DOHH2 (cell line): ENCODE measurements around the gene POLD4.
A peak's percentile ranks its signal among the peaks of the same experiment; 100 is the strongest.
"Not testable (repeated sequence)": the region's sequence is repeated elsewhere in the genome, so short reads cannot be mapped to it uniquely, and the experiment has no call there.

Experiments
- H3F3A ChIP-seq: fragments of 200-600 bp; sonication (generic), shearing (Covaris generic); 2 replicates; pipeline ENCODE4 v1.6.0; 2016; ENCODE audit warnings: antibody characterized with exemption, mild to moderate bottlenecking; ENCODE audit not compliant: control insufficient read depth, insufficient read depth
- H3K27ac ChIP-seq: fragments of 200-600 bp; sonication (generic); 2 replicates; pipeline ENCODE4 v1.5.1; 2014; ENCODE audit warnings: low read depth, mild to moderate bottlenecking, low read length, moderate library complexity
- H3K27me3 ChIP-seq: fragments of 200-600 bp; sonication (generic); 2 replicates; pipeline ENCODE4 v1.6.1; 2014; ENCODE audit warnings: mild to moderate bottlenecking, low read length, mixed read lengths; ENCODE audit not compliant: control insufficient read depth
- H3K36me3 ChIP-seq: fragments of 200-600 bp; sonication (generic); 2 replicates; pipeline ENCODE4 v1.6.1; 2014; ENCODE audit warnings: mild to moderate bottlenecking, low read length, moderate library complexity, mixed read lengths; ENCODE audit not compliant: control insufficient read depth
- H3K4me1 ChIP-seq: fragments of 200-600 bp; sonication (generic); 2 replicates; pipeline ENCODE4 v1.6.1; 2014; ENCODE audit warnings: mild to moderate bottlenecking, low read length, mixed read lengths; ENCODE audit not compliant: control insufficient read depth
- H3K4me2 ChIP-seq: fragments of 200-600 bp; sonication (generic); 2 replicates; pipeline ENCODE4 v1.6.0; 2014; ENCODE audit warnings: mild to moderate bottlenecking, low read length, moderate library complexity
- H3K4me3 ChIP-seq: fragments of 200-600 bp; sonication (generic); 2 replicates; pipeline ENCODE4 v1.5.1; 2014; ENCODE audit warnings: mild to moderate bottlenecking, low read length, mixed read lengths
- H3K79me2 ChIP-seq: fragments of 200-600 bp; sonication (generic); 2 replicates; pipeline ENCODE4 v1.6.1; 2014; ENCODE audit warnings: mild to moderate bottlenecking, low read length, mixed read lengths; ENCODE audit not compliant: control insufficient read depth
- H3K9me2 ChIP-seq: fragments of 200-600 bp; sonication (generic); replicated peaks from 2 replicates; pipeline ENCODE4 v1.6.1; 2014; ENCODE audit warnings: mild to moderate bottlenecking, low read length, mixed read lengths; ENCODE audit not compliant: control insufficient read depth
- H3K9me3 ChIP-seq: fragments of 200-600 bp; sonication (generic); 2 replicates; pipeline ENCODE4 v1.6.1; 2014; ENCODE audit warnings: antibody characterized with exemption, low read length, mixed read lengths; ENCODE audit not compliant: control insufficient read depth, insufficient read depth
- H4K20me1 ChIP-seq: fragments of 200-600 bp; sonication (generic); 2 replicates; pipeline ENCODE4 v1.6.0; 2014; ENCODE audit warnings: low read depth, mild to moderate bottlenecking, antibody characterized with exemption, low read length, moderate library complexity; ENCODE audit not compliant: control insufficient read depth, insufficient read depth
- EZH2phosphoT487 ChIP-seq: fragments of 200-600 bp; sonication (generic); IDR thresholded peaks from 2 replicates; pipeline ENCODE4 v1.6.1; 2017; ENCODE audit warnings: borderline replicate concordance, mild to moderate bottlenecking, antibody characterized with exemption, low read length, moderate library complexity, mixed read lengths
- TF ChIP-seq, protein P1 (sequence below): fragments of 200-600 bp; sonication (generic); IDR thresholded peaks from one replicate; pipeline ENCODE4 v1.5.1; 2014; ENCODE audit warnings: antibody characterized with exemption, mild to moderate bottlenecking, low read depth, low read length; ENCODE audit not compliant: poor library complexity, severe bottlenecking

Gene POLD4

DNA sequence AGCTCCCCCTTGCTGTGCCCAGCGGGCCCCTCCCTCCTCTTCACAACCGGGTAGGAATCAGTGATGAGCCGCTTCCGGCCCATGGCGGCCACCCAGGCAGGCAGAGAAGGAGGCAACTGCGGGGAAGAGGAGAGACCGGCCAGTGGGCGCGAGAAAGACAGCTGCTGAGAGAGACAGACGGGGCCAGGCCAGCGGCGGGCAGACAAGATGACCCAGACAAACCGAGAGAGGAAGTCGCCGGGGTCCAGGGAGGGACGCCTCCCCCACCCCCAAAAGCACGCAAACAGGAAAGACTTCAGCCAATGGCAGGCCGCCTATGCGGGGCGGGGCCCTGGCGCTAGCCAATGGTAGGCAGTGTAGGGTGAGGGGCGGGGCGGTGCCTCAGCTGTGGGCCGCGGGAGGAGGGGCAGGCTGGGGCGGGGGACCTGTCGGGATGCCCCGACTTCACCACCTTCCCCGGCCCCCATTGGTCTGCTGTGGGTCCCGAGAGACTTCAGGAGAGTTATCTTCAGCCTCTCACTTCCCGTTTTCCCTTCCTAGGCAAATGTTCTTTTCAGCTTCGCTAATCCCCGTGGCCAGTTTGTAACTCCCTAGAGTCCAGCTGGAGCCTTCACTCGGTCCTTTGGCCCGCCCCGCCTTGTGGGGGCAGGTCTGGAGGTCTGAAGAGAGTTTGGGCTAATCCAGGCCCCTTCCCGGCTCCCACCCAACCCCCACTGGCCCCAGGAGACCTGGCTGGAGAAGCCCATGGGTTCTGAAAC lies at the start of gene POLD4:
Gene POLD4, minus strand, starts transcription at position 230 of the 758 bp plus-strand sequence. Its CDS starts 147 bp downstream, at position 83.
- H3K4me2 ChIP-seq: peak within 1 kb of the TSS; percentile 97
- TF ChIP-seq EZH2phosphoT487: no peak
- TF ChIP-seq, protein P1, sequence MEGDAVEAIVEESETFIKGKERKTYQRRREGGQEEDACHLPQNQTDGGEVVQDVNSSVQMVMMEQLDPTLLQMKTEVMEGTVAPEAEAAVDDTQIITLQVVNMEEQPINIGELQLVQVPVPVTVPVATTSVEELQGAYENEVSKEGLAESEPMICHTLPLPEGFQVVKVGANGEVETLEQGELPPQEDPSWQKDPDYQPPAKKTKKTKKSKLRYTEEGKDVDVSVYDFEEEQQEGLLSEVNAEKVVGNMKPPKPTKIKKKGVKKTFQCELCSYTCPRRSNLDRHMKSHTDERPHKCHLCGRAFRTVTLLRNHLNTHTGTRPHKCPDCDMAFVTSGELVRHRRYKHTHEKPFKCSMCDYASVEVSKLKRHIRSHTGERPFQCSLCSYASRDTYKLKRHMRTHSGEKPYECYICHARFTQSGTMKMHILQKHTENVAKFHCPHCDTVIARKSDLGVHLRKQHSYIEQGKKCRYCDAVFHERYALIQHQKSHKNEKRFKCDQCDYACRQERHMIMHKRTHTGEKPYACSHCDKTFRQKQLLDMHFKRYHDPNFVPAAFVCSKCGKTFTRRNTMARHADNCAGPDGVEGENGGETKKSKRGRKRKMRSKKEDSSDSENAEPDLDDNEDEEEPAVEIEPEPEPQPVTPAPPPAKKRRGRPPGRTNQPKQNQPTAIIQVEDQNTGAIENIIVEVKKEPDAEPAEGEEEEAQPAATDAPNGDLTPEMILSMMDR: peak; percentile 13
- peaks cover 33% of the 10 kb centered on the region for H3K36me3 ChIP-seq
- H3F3A ChIP-seq: peaks cover 28% of the 10 kb centered on the region
- peak within 1 kb of the TSS; percentile 92 for H3K4me3 ChIP-seq
- peaks cover 48% of the 10 kb centered on the region for H3K79me2 ChIP-seq
- no peaks in the 10 kb centered on the region for H4K20me1 ChIP-seq
- H3K27ac ChIP-seq: peak within 1 kb of the TSS; percentile 99
- no peaks in the 10 kb centered on the region for H3K27me3 ChIP-seq
- peaks cover 84% of the 10 kb centered on the region for H3K4me1 ChIP-seq
- no peaks in the 10 kb centered on the region for H3K9me3 ChIP-seq
- no peaks in the 10 kb centered on the region for H3K9me2 ChIP-seq

DNA sequence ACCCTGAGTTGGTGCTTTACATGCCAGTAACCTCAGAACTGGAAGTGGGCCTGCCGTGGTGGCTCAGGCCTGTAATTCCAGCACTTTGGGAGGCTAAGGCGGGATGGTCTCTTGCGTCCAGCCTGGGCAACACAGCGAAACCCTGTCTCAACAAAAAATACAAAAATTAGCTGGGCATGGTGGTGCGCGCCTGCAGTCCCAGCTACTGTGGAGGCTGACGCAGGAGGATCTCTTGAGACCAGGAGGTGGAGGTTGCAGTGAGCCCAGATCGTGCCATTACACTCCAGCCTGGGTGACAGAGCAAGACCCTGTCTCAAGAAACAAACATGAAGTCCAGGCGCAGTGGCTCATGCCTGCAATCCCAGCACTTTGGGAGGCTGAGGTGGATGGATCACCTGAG lies 49.7 kb upstream of the POLD4 start:
- peaks cover 73% of the 10 kb centered on the region for H3K4me1 ChIP-seq
- peak overlapping the region; percentile 80 for H3K4me2 ChIP-seq
- H4K20me1 ChIP-seq, H3K9me2 ChIP-seq, H3K9me3 ChIP-seq, H3K27me3 ChIP-seq: not testable (repeated sequence)
- H3K36me3 ChIP-seq: peaks cover 74% of the 10 kb centered on the region
- H3F3A ChIP-seq: peaks cover 11% of the 10 kb centered on the region; the same call in 1 of the 2 replicates
- H3K4me3 ChIP-seq: peak overlapping the region; percentile 93
- peak overlapping the region; percentile 96 for H3K27ac ChIP-seq
- H3K79me2 ChIP-seq: peaks cover 78% of the 10 kb centered on the region

DNA sequence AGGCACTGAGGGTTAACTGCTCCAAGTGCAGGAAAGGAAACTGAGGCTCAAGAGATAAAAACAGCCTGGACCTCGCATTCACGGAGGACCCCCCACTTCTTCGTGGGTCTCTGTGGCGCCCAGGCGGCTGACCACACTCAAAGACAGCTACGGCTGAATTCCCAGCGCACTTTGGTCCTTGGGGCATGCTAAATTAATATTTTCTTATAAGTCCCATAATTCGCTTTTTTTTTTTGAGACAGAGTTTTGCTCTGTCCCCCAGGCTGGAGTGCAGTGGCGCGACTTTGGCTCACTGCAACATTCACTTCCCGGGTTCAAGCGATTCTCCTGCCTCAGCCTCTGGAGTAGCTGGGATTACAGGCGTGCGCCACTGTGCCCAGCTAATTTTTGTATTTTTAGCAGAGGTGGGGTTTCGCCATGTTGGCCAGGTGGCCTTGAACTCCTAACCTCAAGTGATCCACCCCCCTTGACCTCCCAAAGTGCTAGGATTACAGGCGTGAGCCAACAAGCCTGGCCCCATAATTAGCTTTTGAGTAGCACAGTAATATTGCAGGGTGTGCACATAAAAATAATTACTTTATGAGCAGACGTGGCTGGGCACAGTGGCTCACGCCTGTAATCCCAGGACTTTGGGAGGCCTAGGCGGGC lies 49.0 kb upstream of the POLD4 start:
- Histone ChIP-seq H3F3A (peaks cover 10% of the 10 kb centered on the region; the same call in 1 of the 2 replicates), H3K4me2 (peak overlapping the region; percentile 80), H3K4me3 (peak overlapping the region; percentile 64), H3K27ac (peak overlapping the region; percentile 96), H3K4me1 (peaks cover 73% of the 10 kb centered on the region), H3K36me3 (peaks cover 75% of the 10 kb centered on the region), H3K79me2 (peaks cover 80% of the 10 kb centered on the region)
- not testable (repeated sequence) for H4K20me1 ChIP-seq, H3K9me2 ChIP-seq, H3K27me3 ChIP-seq, H3K9me3 ChIP-seq

DNA sequence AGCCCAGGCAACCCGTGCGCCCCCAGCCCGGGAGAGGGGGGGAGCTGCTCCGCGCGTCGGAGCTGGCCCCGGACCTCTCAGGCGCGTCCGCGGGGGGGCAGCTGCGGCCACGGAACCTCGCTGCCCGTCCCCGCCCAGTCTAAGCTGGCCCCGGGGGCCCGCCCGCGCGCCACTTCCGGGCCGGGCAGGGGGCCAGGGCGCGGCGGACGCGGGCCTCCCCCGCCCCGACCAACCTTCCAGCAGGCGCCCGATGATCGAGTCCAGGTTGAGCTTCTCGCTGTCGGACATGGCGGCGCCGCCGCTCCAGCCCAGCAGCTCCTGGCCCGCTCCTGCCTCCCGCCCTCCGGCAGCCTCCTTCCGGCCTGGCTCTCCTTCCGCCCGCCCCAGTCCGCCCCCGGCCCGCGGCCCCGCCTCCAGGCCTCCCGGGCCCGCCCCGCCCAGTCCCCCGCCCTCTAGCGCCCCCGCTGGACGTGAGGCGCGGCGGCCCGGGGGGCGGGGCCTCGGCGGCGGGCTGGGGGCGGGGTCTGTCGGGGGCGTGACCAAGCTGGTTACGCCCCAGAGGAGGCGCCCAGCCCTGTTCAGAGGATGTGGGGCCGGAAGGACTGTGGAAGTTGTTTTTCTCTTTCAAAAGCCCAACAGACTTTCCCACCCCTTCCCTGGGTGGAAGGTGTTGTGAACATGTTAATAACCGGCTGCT lies 48.3 kb upstream of the POLD4 start, which contains the start of gene PPP1CA:
Gene PPP1CA, minus strand, starts transcription at position 364 of the 697 bp plus-strand sequence. Its CDS starts 76 bp downstream, at position 288.
- Histone ChIP-seq H3K79me2 (peaks cover 86% of the 10 kb centered on the region), H3K9me2 (no peaks in the 10 kb centered on the region), H3K27me3 (no peaks in the 10 kb centered on the region), H3K4me3 (peak within 1 kb of the TSS; percentile 92), H3K9me3 (no peaks in the 10 kb centered on the region), H3K27ac (peak within 1 kb of the TSS; percentile 96), H3K4me2 (peak within 1 kb of the TSS; percentile 82), H4K20me1 (peaks cover 7% of the 10 kb centered on the region; the same call in 1 of the 2 replicates), H3K36me3 (peaks cover 75% of the 10 kb centered on the region), H3F3A (peaks cover 10% of the 10 kb centered on the region; the same call in 1 of the 2 replicates), H3K4me1 (peaks cover 73% of the 10 kb centered on the region)
- TF ChIP-seq, protein P1: peak; percentile 24
- TF ChIP-seq EZH2phosphoT487: no peak
